Activated CD4-positive, alpha-beta T cell treated with anti-CD3 and anti-CD28 coated beads, Interleukin-2, amount 50 U/mL, for 48 hours (primary cell): Measurements from ENCODE around the gene APOE.

Experiments used
- DNase-seq, 2 experiments: peaks; one replicate each; pipeline ENCODE4 v3.0.0-alpha.2; 2020

The APOE gene

GRCh38 chr19:44954649-44955504, 49.3 kb downstream of the APOE start, which contains the start of gene CLPTM1:
CLPTM1 (plus strand) TSS chr19:44955380; CDS start chr19:44955396, 16 bp downstream.
- DNase-seq, result peak; percentile 96 to 97

- peak in 1 of 2 experiments; percentile 8 for DNase-seq
These were observed 50.2 kb downstream of the APOE start for GRCh38 chr19:44955505-44956439.

GRCh38 chr19:44957526-44957925, 51.9 kb downstream of the APOE start:
- no peak for DNase-seq

- DNase-seq, result no peak
These were observed 52.5 kb downstream of the APOE start for GRCh38 chr19:44958090-44958489.
